ENCODE data around the gene SDHB.

The SDHB gene

DNA sequence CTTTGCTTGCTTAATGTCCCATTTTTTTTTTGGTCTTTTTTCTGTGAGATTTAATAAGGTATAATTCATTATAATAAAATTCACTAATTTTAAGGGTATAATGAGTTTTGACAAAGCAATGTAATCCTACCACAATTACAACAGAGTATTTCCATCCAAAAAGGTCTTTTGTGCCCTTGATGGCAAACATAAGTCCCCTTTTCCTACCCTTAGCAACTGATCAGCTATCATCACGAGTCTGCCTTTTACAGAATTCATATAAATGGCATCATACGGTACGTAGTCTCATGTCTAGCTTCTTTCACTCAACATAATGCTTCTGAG lies 7.5 kb downstream of the SDHB start:
- H4K8ac ChIP-seq (ENCODE audit: low read length): no peak overlapping the region
- no peak overlapping the region for H2AFZ ChIP-seq (ENCODE audit: low read depth, low read length)
- no peak overlapping the region for H2BK15ac ChIP-seq (ENCODE audit: low read depth, poor library complexity, severe bottlenecking)
- no peak overlapping the region for H2AK5ac ChIP-seq (ENCODE audit: low read length, severe bottlenecking)
- H3K9me3 ChIP-seq (ENCODE audit: control insufficient read depth, low read length): no peaks in the 10 kb centered on the region
- H3K36me3 ChIP-seq (ENCODE audit: control insufficient read depth in 1 of 2, insufficient read depth in 2 of 2, low read depth in 1 of 2, low read length in 2 of 2): peaks cover 31 to 56% of the 10 kb centered on the region in 2 experiments
- no peak overlapping the region for H3K4ac ChIP-seq (ENCODE audit: low read depth in 1 of 2, low read length in 2 of 2)
- H3K27ac ChIP-seq (ENCODE audit: low read length, poor library complexity, severe bottlenecking): no peak overlapping the region
- H3K4me2 ChIP-seq (ENCODE audit: low read length, poor library complexity, severe bottlenecking): no peak overlapping the region
- H3K23ac ChIP-seq (ENCODE audit: low read length in 2 of 2): no peak overlapping the region
- H4K91ac ChIP-seq (ENCODE audit: low read length): no peak overlapping the region
- H3K4me3 ChIP-seq (ENCODE audit: insufficient read depth in 1 of 2, low read depth in 1 of 2, low read length in 2 of 2): no peak overlapping the region
- WGBS: 88% methylated on average over 2 of the region's 3 CpGs
- peaks cover 1% of the 10 kb centered on the region for H3K4me1 ChIP-seq (ENCODE audit: control insufficient read depth, insufficient read depth, low read depth, low read length)
- peaks cover 24% of the 10 kb centered on the region for H3K79me1 ChIP-seq (replicated peaks; ENCODE audit: low read length, poor library complexity, severe bottlenecking)
- no peak overlapping the region for H2BK120ac ChIP-seq (ENCODE audit: low read depth, low read length)
- H3K9ac ChIP-seq (ENCODE audit: low read length): peak overlapping the region; percentile 70
- no peak for DNase-seq
- H3K18ac ChIP-seq (ENCODE audit: low read depth in 1 of 2, low read length in 2 of 2): no peak overlapping the region
- H3K14ac ChIP-seq (ENCODE audit: low read length in 2 of 2): no peak overlapping the region
- no peaks in the 10 kb centered on the region for H3K27me3 ChIP-seq (ENCODE audit: control insufficient read depth in 1 of 2, insufficient read depth in 1 of 2, low read length in 2 of 2)
- no peak overlapping the region for H2BK12ac ChIP-seq (ENCODE audit: low read length in 2 of 2)
- H2BK5ac ChIP-seq (ENCODE audit: low read depth, low read length, poor library complexity, severe bottlenecking): no peak overlapping the region

- Histone ChIP-seq H3K9ac (ENCODE audit: low read length) (peak overlapping the region; percentile 70), H3K4me3 (ENCODE audit: insufficient read depth in 1 of 2, low read depth in 1 of 2, low read length in 2 of 2) (peak overlapping the region in 1 of 2 experiments; percentile 68), H3K27me3 (ENCODE audit: control insufficient read depth in 1 of 2, insufficient read depth in 1 of 2, low read length in 2 of 2) (no peaks in the 10 kb centered on the region), H3K27ac (ENCODE audit: low read length, poor library complexity, severe bottlenecking) (no peak overlapping the region), H4K91ac (ENCODE audit: low read length) (no peak overlapping the region), H2BK15ac (ENCODE audit: low read depth, poor library complexity, severe bottlenecking) (no peak overlapping the region), H2BK12ac (ENCODE audit: low read length in 2 of 2) (no peak overlapping the region), H2AFZ (ENCODE audit: low read depth, low read length) (no peak overlapping the region), H3K14ac (ENCODE audit: low read length in 2 of 2) (no peak overlapping the region), H3K79me1 (replicated peaks; ENCODE audit: low read length, poor library complexity, severe bottlenecking) (peaks cover 24% of the 10 kb centered on the region), H3K4ac (ENCODE audit: low read depth in 1 of 2, low read length in 2 of 2) (no peak overlapping the region), H2BK120ac (ENCODE audit: low read depth, low read length) (no peak overlapping the region), H3K4me1 (ENCODE audit: control insufficient read depth, insufficient read depth, low read depth, low read length) (peaks cover 1% of the 10 kb centered on the region), H4K8ac (ENCODE audit: low read length) (peak overlapping the region; percentile 41), H3K36me3 (ENCODE audit: control insufficient read depth in 1 of 2, insufficient read depth in 2 of 2, low read depth in 1 of 2, low read length in 2 of 2) (peaks cover 34 to 55% of the 10 kb centered on the region in 2 experiments), H2AK5ac (ENCODE audit: low read length, severe bottlenecking) (peak overlapping the region; percentile 48), H2BK5ac (ENCODE audit: low read depth, low read length, poor library complexity, severe bottlenecking) (no peak overlapping the region), H3K18ac (ENCODE audit: low read depth in 1 of 2, low read length in 2 of 2) (no peak overlapping the region), H3K4me2 (ENCODE audit: low read length, poor library complexity, severe bottlenecking) (peak overlapping the region; percentile 39), H3K9me3 (ENCODE audit: control insufficient read depth, low read length) (no peaks in the 10 kb centered on the region), H3K23ac (ENCODE audit: low read length in 2 of 2) (no peak overlapping the region)
- peak; percentile 73 for DNase-seq
- WGBS: 75% methylated on average over 5 of the region's 9 CpGs
Measured at GRCh38 chr1:17045634-17046333, 8.0 kb downstream of the SDHB start.

DNA sequence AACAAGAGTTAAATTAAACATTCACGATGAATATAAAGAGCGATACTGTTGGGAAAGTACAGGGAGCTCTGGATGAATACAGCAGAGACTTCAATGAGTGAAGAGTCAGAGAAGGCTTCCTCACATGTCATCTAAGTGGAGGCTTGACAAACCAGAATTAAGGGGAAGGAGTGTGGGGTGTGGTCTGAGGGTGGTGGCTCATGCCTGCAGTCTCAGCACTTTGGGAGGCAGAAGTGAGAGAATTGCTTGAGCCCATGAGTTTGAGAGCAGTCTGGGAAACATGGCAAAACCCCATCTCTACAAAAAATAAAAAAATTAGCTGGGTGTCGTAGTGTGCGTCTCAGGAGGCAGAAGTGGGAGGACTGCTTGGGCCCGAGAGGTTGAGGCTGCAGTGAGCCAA lies 8.7 kb downstream of the SDHB start:
- Histone ChIP-seq H3K14ac (ENCODE audit: low read length in 2 of 2) (no peak overlapping the region), H3K27ac (ENCODE audit: low read length, poor library complexity, severe bottlenecking) (no peak overlapping the region), H2BK5ac (ENCODE audit: low read depth, low read length, poor library complexity, severe bottlenecking) (peak overlapping the region; percentile 44), H3K4ac (ENCODE audit: low read depth in 1 of 2, low read length in 2 of 2) (no peak overlapping the region), H4K91ac (ENCODE audit: low read length) (no peak overlapping the region), H3K36me3 (ENCODE audit: control insufficient read depth in 1 of 2, insufficient read depth in 2 of 2, low read depth in 1 of 2, low read length in 2 of 2) (peaks cover 36 to 55% of the 10 kb centered on the region in 2 experiments), H3K79me1 (replicated peaks; ENCODE audit: low read length, poor library complexity, severe bottlenecking) (peaks cover 26% of the 10 kb centered on the region), H2BK12ac (ENCODE audit: low read length in 2 of 2) (peak overlapping the region in 1 of 2 experiments; percentile 39), H3K9ac (ENCODE audit: low read length) (peak overlapping the region; percentile 70), H3K23ac (ENCODE audit: low read length in 2 of 2) (no peak overlapping the region), H4K8ac (ENCODE audit: low read length) (no peak overlapping the region), H2BK120ac (ENCODE audit: low read depth, low read length) (no peak overlapping the region), H2AK5ac (ENCODE audit: low read length, severe bottlenecking) (no peak overlapping the region), H3K4me1 (ENCODE audit: control insufficient read depth, insufficient read depth, low read depth, low read length) (peaks cover 1% of the 10 kb centered on the region), H2AFZ (ENCODE audit: low read depth, low read length) (no peak overlapping the region), H3K27me3 (ENCODE audit: control insufficient read depth in 1 of 2, insufficient read depth in 1 of 2, low read length in 2 of 2) (no peaks in the 10 kb centered on the region), H3K18ac (ENCODE audit: low read depth in 1 of 2, low read length in 2 of 2) (no peak overlapping the region), H3K4me2 (ENCODE audit: low read length, poor library complexity, severe bottlenecking) (no peak overlapping the region), H2BK15ac (ENCODE audit: low read depth, poor library complexity, severe bottlenecking) (no peak overlapping the region), H3K4me3 (ENCODE audit: insufficient read depth in 1 of 2, low read depth in 1 of 2, low read length in 2 of 2) (no peak overlapping the region), H3K9me3 (ENCODE audit: control insufficient read depth, low read length) (no peaks in the 10 kb centered on the region)
- 78% methylated on average over 5 of the region's 5 CpGs for WGBS
- DNase-seq: no peak

DNA sequence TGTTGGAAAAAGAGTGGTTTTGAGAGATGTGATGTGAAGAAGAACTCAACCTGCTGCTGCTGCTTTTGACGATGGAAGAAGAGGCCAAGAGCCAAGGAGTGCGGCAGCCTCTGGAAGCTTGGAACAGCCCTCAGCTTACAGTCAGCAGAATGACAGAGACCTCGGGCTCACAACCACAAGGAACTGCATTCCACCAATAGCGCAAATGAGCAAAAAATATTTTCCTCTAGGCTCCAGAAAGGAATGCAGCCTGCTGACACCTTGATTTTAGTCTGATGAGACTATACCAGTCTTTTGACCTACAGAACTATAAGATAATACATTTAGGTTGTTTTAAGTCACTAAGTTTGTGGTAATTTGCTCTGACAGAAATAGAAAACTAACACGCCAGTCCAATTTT lies 10.2 kb downstream of the SDHB start:
- Histone ChIP-seq H2BK120ac (ENCODE audit: low read depth, low read length) (no peak overlapping the region), H3K9me3 (ENCODE audit: control insufficient read depth, low read length) (no peaks in the 10 kb centered on the region), H3K36me3 (ENCODE audit: control insufficient read depth in 1 of 2, insufficient read depth in 2 of 2, low read depth in 1 of 2, low read length in 2 of 2) (peaks cover 32 to 60% of the 10 kb centered on the region in 2 experiments), H2BK5ac (ENCODE audit: low read depth, low read length, poor library complexity, severe bottlenecking) (no peak overlapping the region), H3K9ac (ENCODE audit: low read length) (no peak overlapping the region), H3K4me1 (ENCODE audit: control insufficient read depth, insufficient read depth, low read depth, low read length) (peaks cover 1% of the 10 kb centered on the region), H2AK5ac (ENCODE audit: low read length, severe bottlenecking) (peak overlapping the region; percentile 42), H3K14ac (ENCODE audit: low read length in 2 of 2) (no peak overlapping the region), H3K18ac (ENCODE audit: low read depth in 1 of 2, low read length in 2 of 2) (no peak overlapping the region), H3K27ac (ENCODE audit: low read length, poor library complexity, severe bottlenecking) (no peak overlapping the region), H4K8ac (ENCODE audit: low read length) (no peak overlapping the region), H3K23ac (ENCODE audit: low read length in 2 of 2) (no peak overlapping the region), H2BK12ac (ENCODE audit: low read length in 2 of 2) (no peak overlapping the region), H4K91ac (ENCODE audit: low read length) (no peak overlapping the region), H2AFZ (ENCODE audit: low read depth, low read length) (no peak overlapping the region), H3K4ac (ENCODE audit: low read depth in 1 of 2, low read length in 2 of 2) (no peak overlapping the region), H3K79me1 (replicated peaks; ENCODE audit: low read length, poor library complexity, severe bottlenecking) (peaks cover 28% of the 10 kb centered on the region), H3K27me3 (ENCODE audit: control insufficient read depth in 1 of 2, insufficient read depth in 1 of 2, low read length in 2 of 2) (no peaks in the 10 kb centered on the region), H3K4me2 (ENCODE audit: low read length, poor library complexity, severe bottlenecking) (no peak overlapping the region), H3K4me3 (ENCODE audit: insufficient read depth in 1 of 2, low read depth in 1 of 2, low read length in 2 of 2) (no peak overlapping the region), H2BK15ac (ENCODE audit: low read depth, poor library complexity, severe bottlenecking) (no peak overlapping the region)
- WGBS: 64% methylated on average over 3 of the region's 5 CpGs
- DNase-seq: no peak

Measured in mesenchymal stem cell (in vitro differentiated cells and primary cell).